ENCODE measurements around the gene CARS1. TPM values are rescaled to one million over a fixed set of nuclear protein-coding genes. Genes with fewer than 3 reads are reported as not detected.

The CARS1 gene
- total RNA-seq, 4 donors from 2014 or later: 31.5 to 46.5 (median 34.7) TPM

- peak; percentile 70 to 81 for ATAC-seq
- in situ Hi-C loops (cut with MboI; ENCODE audit: low sequenced_read_pairs in 4 of 4) (loop anchor here in 2 of 4 donors (5.0 kb wide), 1 partner anchor 50 kb away; no protein-coding TSS in a partner anchor), intact Hi-C loops (cut with DNase I; ENCODE audit: low total_unique reads) (loop anchor here (2.0 to 10.0 kb wide), 4 partner anchors 51 to 650 kb away; partner anchors contain the start of genes ART1 and ART5)
- H3K4me3 ChIP-seq: peak overlapping the region in 1 of 4 donors; percentile 15
- no peaks in the 10 kb centered on the region for H3K27me3 ChIP-seq
- peak overlapping the region; percentile 92 to 99 (median 98) for H3K27ac ChIP-seq
- TF ChIP-seq, protein P1, sequence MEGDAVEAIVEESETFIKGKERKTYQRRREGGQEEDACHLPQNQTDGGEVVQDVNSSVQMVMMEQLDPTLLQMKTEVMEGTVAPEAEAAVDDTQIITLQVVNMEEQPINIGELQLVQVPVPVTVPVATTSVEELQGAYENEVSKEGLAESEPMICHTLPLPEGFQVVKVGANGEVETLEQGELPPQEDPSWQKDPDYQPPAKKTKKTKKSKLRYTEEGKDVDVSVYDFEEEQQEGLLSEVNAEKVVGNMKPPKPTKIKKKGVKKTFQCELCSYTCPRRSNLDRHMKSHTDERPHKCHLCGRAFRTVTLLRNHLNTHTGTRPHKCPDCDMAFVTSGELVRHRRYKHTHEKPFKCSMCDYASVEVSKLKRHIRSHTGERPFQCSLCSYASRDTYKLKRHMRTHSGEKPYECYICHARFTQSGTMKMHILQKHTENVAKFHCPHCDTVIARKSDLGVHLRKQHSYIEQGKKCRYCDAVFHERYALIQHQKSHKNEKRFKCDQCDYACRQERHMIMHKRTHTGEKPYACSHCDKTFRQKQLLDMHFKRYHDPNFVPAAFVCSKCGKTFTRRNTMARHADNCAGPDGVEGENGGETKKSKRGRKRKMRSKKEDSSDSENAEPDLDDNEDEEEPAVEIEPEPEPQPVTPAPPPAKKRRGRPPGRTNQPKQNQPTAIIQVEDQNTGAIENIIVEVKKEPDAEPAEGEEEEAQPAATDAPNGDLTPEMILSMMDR (IDR thresholded peaks at IDR 0.05 in 4 of 5, conservative IDR thresholded peaks at IDR 0.05 in 1 of 5): no peak
- peak; percentile 33 to 43 for TF ChIP-seq POLR2A (IDR thresholded peaks at IDR 0.05)
- H3K36me3 ChIP-seq: peaks cover 0 to 37% of the 10 kb centered on the region in 2 donors
- DNase-seq: peak; percentile 95 to 98
- peaks cover 49 to 55% of the 10 kb centered on the region in 2 donors for H3K4me1 ChIP-seq
- no peaks in the 10 kb centered on the region for H3K9me3 ChIP-seq
Observed at GRCh38 chr11:3041699-3042441, 15.4 kb downstream of the CARS1 start.

- peak overlapping the region; percentile 92 to 99 (median 98) for H3K27ac ChIP-seq
- H3K36me3 ChIP-seq: peaks cover 0 to 47% of the 10 kb centered on the region in 2 donors
- no peaks in the 10 kb centered on the region for H3K9me3 ChIP-seq
- H3K4me1 ChIP-seq: peaks cover 40 to 45% of the 10 kb centered on the region in 2 donors
- DNase-seq (no peak), ATAC-seq (no peak)
- in situ Hi-C loops (cut with MboI; ENCODE audit: low sequenced_read_pairs in 4 of 4): loop anchor here in 2 of 4 donors (5.0 kb wide), 1 partner anchor 51 kb away; no protein-coding TSS in a partner anchor
- TF ChIP-seq, protein P1 (IDR thresholded peaks at IDR 0.05 in 4 of 5, conservative IDR thresholded peaks at IDR 0.05 in 1 of 5): no peak
- no peak for TF ChIP-seq POLR2A (IDR thresholded peaks at IDR 0.05)
- H3K27me3 ChIP-seq: no peaks in the 10 kb centered on the region
- no peak overlapping the region for H3K4me3 ChIP-seq
- intact Hi-C loops (cut with DNase I; ENCODE audit: low total_unique reads): loop anchor here (2.0 to 10.0 kb wide), 4 partner anchors 50 to 649 kb away; partner anchors contain the start of genes ART1 and ART5
Observed at GRCh38 chr11:3040881-3041280, 16.3 kb downstream of the CARS1 start.

GRCh38 chr11:3037945-3038271, 19.3 kb downstream of the CARS1 start:
- DNase-seq (no peak), ATAC-seq (no peak)
- H3K27ac ChIP-seq: peak overlapping the region in 1 of 4 donors; percentile 40
- TF ChIP-seq, protein P1 (IDR thresholded peaks at IDR 0.05 in 4 of 5, conservative IDR thresholded peaks at IDR 0.05 in 1 of 5): no peak
- TF ChIP-seq POLR2A (IDR thresholded peaks at IDR 0.05): no peak
- H3K27me3 ChIP-seq: no peaks in the 10 kb centered on the region
- in situ Hi-C loops (cut with MboI; ENCODE audit: low sequenced_read_pairs in 4 of 4) (loop anchor here in 2 of 4 donors (10.0 kb wide), 1 partner anchor 57 kb away; no protein-coding TSS in a partner anchor), intact Hi-C loops (cut with DNase I; ENCODE audit: low total_unique reads) (loop anchor here (1.0 to 5.0 kb wide), 2 partner anchors 53 to 179 kb away; partner anchors contain the start of gene MRGPRG)
- peaks cover 0 to 71% of the 10 kb centered on the region in 2 donors for H3K36me3 ChIP-seq
- no peaks in the 10 kb centered on the region for H3K9me3 ChIP-seq
- H3K4me3 ChIP-seq: no peak overlapping the region
- H3K4me1 ChIP-seq: peaks cover 18 to 19% of the 10 kb centered on the region in 2 donors

GRCh38 chr11:3037040-3037944, 19.9 kb downstream of the CARS1 start:
- no peaks in the 10 kb centered on the region for H3K9me3 ChIP-seq
- peaks cover 0 to 71% of the 10 kb centered on the region in 2 donors for H3K36me3 ChIP-seq
- no peaks in the 10 kb centered on the region for H3K27me3 ChIP-seq
- TF ChIP-seq POLR2A (IDR thresholded peaks at IDR 0.05): no peak
- TF ChIP-seq, protein P1 (IDR thresholded peaks at IDR 0.05 in 4 of 5, conservative IDR thresholded peaks at IDR 0.05 in 1 of 5): peak; percentile 77 to 94 (median 84)
- peaks cover 11 to 13% of the 10 kb centered on the region in 2 donors for H3K4me1 ChIP-seq
- in situ Hi-C loops (cut with MboI; ENCODE audit: low sequenced_read_pairs in 4 of 4) (loop anchor here in 2 of 4 donors (10.0 kb wide), 1 partner anchor 58 kb away; no protein-coding TSS in a partner anchor), intact Hi-C loops (cut with DNase I; ENCODE audit: low total_unique reads) (loop anchor here (1.0 to 5.0 kb wide), 2 partner anchors 54 to 180 kb away; partner anchors contain the start of gene MRGPRG)
- H3K27ac ChIP-seq: peak overlapping the region in 2 of 4 donors; percentile 1 to 40
- no peak for ATAC-seq
- no peak overlapping the region for H3K4me3 ChIP-seq
- DNase-seq: peak; percentile 48 to 74

Data from gastrocnemius medialis (tissue), 4 donors.